HTR-8/SVneo (cell line): ENCODE measurements around the gene EML4.
"Not testable (repeated sequence)": the region's sequence is repeated elsewhere in the genome, so short reads cannot be mapped to it uniquely, and the experiment has no call there.

ENCODE experiments used
- DNase-seq: peaks from one replicate; pipeline ENCODE4 v3.0.0; 2011; ENCODE audit warnings: low spot score, mixed read lengths; ENCODE audit not compliant: insufficient read length
- FAIRE-seq: peaks from 2 replicates; lab custom pipeline; 2011; peaks lifted over from hg19 to GRCh38; lab: Jason Lieb, UNC

The EML4 gene

DNA sequence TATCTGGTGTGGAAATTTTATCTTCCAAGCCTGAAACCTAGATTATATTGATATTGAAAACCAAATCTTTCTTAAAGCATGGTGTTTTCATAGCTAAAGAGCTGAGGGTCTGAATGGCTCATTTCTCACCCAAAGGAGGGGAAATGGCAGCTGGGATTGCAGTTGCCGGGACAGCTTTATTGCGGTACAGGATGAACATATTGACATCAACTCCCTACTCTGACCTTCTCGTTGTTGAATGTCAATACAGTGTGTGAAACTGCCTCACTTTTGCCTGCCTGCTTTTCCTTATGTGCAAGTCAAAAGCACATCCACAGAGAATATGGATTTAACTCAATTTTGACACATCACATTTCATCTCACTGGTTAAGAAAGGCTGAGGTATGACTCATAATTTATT is 195.5 kb downstream of the EML4 start:
- FAIRE-seq, result no peak
- no peak for DNase-seq

DNA sequence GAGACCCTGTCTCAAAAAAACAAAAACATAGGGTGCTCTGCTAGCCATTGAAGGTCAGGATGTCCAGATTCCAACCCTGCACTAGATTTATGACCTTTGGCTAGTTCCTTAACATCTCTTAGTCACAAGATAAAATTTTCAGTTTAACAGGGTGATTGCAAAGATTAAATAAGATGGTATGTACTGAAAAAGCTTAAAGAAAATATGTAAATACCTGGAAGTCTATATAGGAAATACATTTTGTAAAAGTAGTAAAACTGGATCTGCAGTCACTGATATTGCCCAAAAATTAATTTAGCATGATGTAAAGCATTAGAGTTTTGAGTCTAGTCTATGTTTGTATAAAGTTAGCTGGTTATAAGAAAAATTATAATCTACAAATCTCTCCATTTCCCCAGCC is 197.3 kb downstream of the EML4 start:
- DNase-seq (no peak), FAIRE-seq (no peak)

DNA sequence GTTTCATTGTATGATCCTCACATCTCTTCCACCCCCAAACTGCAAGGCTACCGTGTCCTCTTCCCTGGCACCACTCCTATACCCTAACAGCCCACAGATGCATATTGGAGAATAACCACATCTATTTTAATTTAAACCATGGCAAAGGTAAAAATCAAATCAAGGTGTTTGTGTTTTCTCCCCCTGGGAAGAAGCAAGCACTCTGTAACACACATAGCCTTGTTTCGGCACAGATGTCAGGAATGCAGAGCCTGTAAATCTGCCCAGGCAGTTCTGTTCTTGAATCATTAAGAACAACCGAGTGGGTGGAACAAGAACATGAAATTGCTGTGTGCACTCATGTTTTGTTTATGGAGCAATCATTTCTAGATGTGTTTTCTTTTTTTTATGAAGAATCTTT is 198.7 kb downstream of the EML4 start:
- FAIRE-seq (no peak), DNase-seq (no peak)

DNA sequence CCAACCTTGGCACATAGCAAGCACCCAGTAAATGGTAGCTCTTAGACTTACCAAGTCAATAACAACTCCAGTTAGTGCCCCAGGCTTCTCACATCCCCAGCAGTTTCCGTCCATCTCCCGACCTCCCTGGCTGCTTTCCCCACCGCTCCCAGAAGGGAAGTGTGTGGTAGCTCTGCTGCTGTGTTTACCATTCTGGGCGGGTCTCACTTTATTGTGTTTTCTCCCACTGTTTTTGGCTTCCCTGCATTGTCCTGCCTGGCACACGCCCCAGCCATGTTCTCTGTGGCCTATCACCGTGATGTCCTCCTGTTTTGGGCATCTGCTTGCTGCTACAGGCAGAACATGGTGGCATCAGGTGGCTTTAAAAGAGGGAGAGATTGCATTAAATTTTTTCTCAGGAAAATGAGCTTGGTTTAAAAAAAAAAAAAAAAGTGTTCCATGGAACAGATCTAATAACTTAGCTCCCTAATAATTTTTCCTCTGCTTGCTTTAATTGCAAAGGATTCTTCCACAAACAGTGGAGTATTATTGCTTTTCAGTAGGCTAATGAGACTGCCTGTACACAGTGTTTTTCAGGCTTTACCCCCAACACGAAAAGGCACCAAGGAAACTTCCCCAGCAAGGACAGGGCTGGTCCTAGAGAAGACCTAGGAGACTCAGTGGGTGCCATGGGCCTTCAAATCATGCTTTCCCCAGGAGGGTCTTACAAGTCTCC is 199.8 kb downstream of the EML4 start:
- FAIRE-seq (no peak), DNase-seq (no peak)

DNA sequence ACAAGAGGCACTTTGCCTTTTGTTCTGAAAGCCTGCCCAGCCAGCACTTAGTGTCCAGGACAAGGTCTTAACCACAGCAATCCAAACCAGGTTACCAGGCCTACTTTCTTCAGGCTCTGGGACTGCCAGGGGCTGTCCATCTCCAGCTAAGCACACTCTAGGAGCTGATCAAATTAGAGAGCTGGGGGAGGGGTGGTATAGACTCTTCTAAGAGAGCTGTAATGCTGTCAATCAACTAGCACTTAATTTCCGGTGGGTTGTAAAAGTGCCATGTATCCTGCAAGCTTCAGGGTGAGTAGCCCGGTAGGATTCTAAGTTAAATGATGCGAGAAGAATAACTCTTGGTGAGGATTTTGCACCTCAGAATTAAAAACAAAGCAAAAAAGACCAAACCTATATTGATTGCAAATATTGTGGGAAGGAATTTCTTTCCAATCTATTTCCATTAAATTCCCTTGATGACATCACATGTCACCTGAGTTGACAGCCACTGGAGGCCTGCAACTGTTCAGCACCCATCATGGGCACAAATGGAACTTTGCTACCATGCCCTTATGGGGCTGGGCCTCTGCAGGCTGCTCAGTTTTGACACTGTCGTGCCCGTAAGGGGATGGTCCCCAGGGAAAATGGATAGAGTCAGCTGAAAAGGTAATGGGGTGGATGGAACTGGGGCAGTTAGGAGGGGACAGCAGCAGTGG is 200.5 kb downstream of the EML4 start:
- DNase-seq (no peak), FAIRE-seq (no peak)

DNA sequence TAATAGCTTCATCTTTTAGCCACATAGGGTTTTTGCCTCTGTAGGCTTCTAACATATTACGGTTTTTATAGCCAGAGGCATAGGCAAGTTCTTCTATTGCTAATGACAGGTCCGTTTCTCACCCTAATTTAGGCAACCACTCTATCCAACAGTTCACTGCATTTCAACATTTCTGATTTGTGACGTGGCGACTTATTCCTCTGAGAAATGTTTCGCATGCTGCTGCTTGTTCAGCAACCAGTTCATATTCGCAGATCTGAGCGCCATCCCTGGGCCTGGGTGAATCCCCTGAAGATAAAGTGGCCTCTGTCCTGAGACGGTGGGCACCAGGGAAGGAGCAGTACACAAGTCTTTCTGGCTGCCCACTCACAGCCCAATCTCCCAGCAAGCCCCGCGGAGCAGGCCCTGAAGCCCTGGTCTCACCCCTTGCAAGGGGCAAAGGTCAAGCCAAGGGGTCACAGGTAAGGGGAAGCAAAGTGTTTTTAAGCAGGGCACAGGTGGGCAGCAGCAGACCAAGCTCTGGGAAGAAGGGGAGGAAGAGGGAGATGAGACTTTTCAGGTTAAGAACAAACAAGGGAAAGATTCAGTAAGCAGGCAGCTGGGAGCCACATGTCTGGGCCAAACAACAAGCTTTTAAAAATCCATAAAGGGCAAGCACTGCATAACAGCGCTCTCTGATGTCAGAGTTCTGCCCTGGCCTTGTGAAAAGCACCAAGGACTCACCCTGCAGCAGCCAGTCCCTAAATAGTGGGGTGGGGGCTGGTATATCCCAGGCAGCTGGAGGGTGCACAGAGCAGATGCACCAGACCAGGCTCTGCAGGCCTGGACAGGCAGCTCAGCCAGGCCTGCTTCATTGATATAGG is 202.7 kb downstream of the EML4 start:
- FAIRE-seq, result no peak
- no peak for DNase-seq

DNA sequence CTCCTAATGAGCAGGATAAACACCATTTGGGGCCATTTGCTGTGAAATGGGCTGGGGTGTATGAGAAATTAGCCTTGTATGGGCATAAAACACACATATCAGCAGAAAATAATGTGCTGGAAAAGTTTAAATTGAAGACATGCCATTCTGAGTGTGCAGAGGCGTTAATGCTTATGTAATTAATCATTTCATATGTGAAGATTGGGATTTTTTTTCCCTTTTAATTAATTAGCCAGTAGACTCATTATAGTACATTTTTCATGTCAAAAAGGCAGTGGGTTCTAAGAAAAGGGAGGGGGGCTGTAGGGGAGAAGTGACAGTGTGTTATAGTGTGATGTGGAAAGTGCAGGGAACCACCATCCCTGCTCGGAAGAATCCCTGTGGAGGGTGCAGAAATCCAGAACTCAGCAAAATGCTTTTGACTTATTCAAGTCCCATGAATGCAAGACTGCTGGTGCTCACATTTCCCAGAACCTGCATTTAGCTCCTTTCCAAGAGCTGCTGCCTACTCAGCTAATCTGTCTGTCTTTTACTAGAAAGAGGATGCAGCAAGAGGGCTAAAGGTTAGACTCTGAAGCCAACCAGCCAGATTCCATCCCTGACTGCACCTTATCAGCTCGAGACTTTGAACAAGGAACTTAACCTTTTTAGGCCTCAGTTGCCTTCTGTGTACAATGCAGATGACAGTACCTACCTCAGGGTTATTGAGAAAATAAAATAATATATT is 203.5 kb downstream of the EML4 start:
- FAIRE-seq (no peak), DNase-seq (no peak)

DNA sequence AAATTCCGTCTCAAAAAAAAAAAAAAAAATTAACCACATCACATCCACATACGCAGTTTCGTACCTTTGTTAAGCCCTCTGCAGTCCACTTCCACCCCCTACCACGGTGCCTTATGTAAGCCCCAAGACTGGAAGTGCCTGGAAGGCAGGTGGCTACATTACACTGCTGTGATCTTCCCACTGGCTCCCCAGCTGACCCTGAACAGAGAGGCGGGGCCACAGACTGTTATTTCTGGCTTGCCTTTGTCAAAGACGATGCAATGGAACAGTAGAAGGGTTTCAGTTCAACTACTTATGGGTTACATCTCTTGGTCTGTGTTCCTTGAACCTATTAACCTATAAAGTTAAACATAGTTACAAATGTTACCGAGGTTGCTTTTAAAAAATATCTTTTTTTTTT is 207.6 kb downstream of the EML4 start:
- no peak for DNase-seq
- no peak for FAIRE-seq

DNA sequence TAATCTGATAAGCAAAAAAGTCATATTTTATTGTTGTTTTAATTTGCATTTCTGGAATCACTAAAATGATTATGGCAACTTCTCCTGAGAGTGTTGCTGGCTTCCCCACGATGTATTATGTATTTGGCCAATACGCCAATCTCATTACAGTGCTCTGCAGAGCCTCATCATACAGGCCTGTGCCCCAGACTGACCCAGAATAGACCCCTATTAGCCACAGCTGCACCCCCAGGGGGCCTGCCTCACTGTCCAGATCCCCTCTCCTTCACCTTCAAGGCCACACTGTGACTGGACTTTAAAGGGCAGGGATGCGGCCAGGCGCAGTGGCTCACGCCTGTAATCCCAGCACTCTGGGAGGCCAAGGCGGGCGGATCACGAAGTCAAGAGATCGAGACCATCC is 209.3 kb downstream of the EML4 start:
- no peak for DNase-seq
- no peak for FAIRE-seq

DNA sequence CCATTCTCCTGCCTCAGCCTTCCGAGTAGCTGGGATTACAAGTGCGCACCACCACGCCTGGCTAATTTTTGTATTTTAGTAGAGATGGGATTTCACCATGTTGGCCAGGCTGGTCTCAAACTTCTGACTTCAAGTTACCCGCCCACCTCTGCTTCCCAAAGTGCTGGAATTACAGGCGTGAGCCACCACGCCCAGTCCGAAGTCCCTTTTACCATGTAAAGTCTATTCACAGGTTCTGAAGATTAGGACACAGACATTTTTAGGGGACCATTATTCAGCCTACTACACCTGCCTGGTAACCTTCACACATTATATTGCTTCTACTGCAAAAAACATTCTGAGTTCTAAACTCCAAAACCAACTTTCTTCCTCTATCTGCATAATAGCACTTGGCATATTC is 210.9 kb downstream of the EML4 start:
- not testable (repeated sequence) for FAIRE-seq, DNase-seq

DNA sequence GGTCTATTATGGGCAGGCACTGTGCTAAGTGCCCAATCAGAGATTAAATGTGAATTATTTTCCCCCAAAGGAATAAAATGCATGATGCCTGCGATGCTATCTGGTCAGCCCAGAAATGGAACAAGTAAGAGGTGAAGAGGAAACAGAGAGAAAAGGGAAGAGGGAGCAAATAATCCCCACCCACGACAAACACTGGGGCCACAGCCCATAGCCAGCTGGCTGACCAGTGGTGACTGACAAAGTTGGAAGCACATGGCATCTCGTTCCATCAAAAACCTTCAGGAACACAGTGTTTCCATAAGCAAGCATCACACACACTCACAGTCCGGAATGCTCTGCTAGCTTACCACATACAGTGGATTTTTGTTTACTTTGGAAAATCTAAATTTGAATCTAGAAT is 213.0 kb downstream of the EML4 start:
- DNase-seq, result no peak
- FAIRE-seq, result no peak
